ENCODE measurements around the gene RC3H2. TPM values are rescaled to one million over a fixed set of nuclear protein-coding genes. Genes with fewer than 3 reads are reported as not detected.

RC3H2 gene
- total and polyA plus RNA-seq, 4 donors, result 5.9 to 26.4 (median 16.9) TPM

- peaks cover 5 to 19% (median 13%) of the 10 kb centered on the region in 4 donors for H3K4me1 ChIP-seq (ENCODE audit: control insufficient read depth in 4 of 4, insufficient read depth in 4 of 4, low read length in 3 of 4)
- H3K4me3 ChIP-seq (ENCODE audit: low read depth in 1 of 3, low read length in 3 of 3), result peak overlapping the region; percentile 83 to 98 (median 95)
- TF ChIP-seq TAF1 (conservative IDR thresholded peaks at IDR 0.05) (no peak), FOXA1 (IDR thresholded peaks at IDR 0.05) (no peak), REST (IDR thresholded peaks at IDR 0.05) (no peak), MAX (IDR thresholded peaks at IDR 0.05) (no peak), HNF4G (IDR thresholded peaks at IDR 0.05) (no peak)
- H3K9ac ChIP-seq (ENCODE audit: low read depth in 1 of 2, low read length in 2 of 2), result peak overlapping the region; percentile 23 to 73
- H3K9me3 ChIP-seq (ENCODE audit: control insufficient read depth in 4 of 4, low read length in 3 of 4), result no peaks in the 10 kb centered on the region
- peaks cover 0 to 4% (median 0%) of the 10 kb centered on the region in 4 donors for H3K36me3 ChIP-seq (ENCODE audit: control insufficient read depth in 4 of 4, insufficient read depth in 3 of 4, low read depth in 1 of 4, low read length in 3 of 4)
- H3K27me3 ChIP-seq (ENCODE audit: control insufficient read depth in 4 of 4, insufficient read depth in 4 of 4, low read length in 3 of 4), result no peaks in the 10 kb centered on the region
- 3% methylated on average over 8 of the region's 8 CpGs for WGBS
- DNase-seq (ENCODE audit: low spot score), result no peak
- peak overlapping the region; percentile 87 to 94 for H3K27ac ChIP-seq (ENCODE audit: low read depth in 1 of 2, low read length in 2 of 2)
Observed at GRCh38 chr9:122827761-122828093, 77.4 kb downstream of the RC3H2 start.

- DNase-seq (ENCODE audit: low spot score), result no peak
- TF ChIP-seq REST (IDR thresholded peaks at IDR 0.05) (no peak), RAD21 (IDR thresholded peaks at IDR 0.05) (no peak), RXRA (IDR thresholded peaks at IDR 0.05) (no peak)
- Histone ChIP-seq H3K36me3 (ENCODE audit: control insufficient read depth in 4 of 4, insufficient read depth in 3 of 4, low read depth in 1 of 4, low read length in 3 of 4) (peaks cover 2 to 20% (median 12%) of the 10 kb centered on the region in 4 donors), H3K4me3 (ENCODE audit: low read depth in 1 of 3, low read length in 3 of 3) (no peak overlapping the region), H3K27me3 (ENCODE audit: control insufficient read depth in 4 of 4, insufficient read depth in 4 of 4, low read length in 3 of 4) (no peaks in the 10 kb centered on the region), H3K9me3 (ENCODE audit: control insufficient read depth in 4 of 4, low read length in 3 of 4) (no peaks in the 10 kb centered on the region), H3K9ac (ENCODE audit: low read depth in 1 of 2, low read length in 2 of 2) (no peak overlapping the region), H3K27ac (ENCODE audit: low read depth in 1 of 2, low read length in 2 of 2) (no peak overlapping the region), H3K4me1 (ENCODE audit: control insufficient read depth in 4 of 4, insufficient read depth in 4 of 4, low read length in 3 of 4) (peaks cover 5 to 15% (median 12%) of the 10 kb centered on the region in 4 donors)
- 89% methylated on average over 4 of the region's 4 CpGs for WGBS
Observed at GRCh38 chr9:122822938-122823337, 82.2 kb downstream of the RC3H2 start.

- Histone ChIP-seq H3K9me3 (ENCODE audit: control insufficient read depth in 4 of 4, low read length in 3 of 4) (no peaks in the 10 kb centered on the region), H3K4me3 (ENCODE audit: low read depth in 1 of 3, low read length in 3 of 3) (no peak overlapping the region), H3K27ac (ENCODE audit: low read depth in 1 of 2, low read length in 2 of 2) (peak overlapping the region in 1 of 2 donors; percentile 7), H3K36me3 (ENCODE audit: control insufficient read depth in 4 of 4, insufficient read depth in 3 of 4, low read depth in 1 of 4, low read length in 3 of 4) (peaks cover 2 to 20% (median 12%) of the 10 kb centered on the region in 4 donors), H3K27me3 (ENCODE audit: control insufficient read depth in 4 of 4, insufficient read depth in 4 of 4, low read length in 3 of 4) (no peaks in the 10 kb centered on the region), H3K4me1 (ENCODE audit: control insufficient read depth in 4 of 4, insufficient read depth in 4 of 4, low read length in 3 of 4) (peaks cover 2 to 6% (median 5%) of the 10 kb centered on the region in 4 donors), H3K9ac (ENCODE audit: low read depth in 1 of 2, low read length in 2 of 2) (no peak overlapping the region)
- no peak for TF ChIP-seq NR2F2 (IDR thresholded peaks at IDR 0.05)
- WGBS, result 96% methylated on average over 6 of the region's 6 CpGs
- no peak for DNase-seq (ENCODE audit: low spot score)
Observed at GRCh38 chr9:122822056-122822455, 83.1 kb downstream of the RC3H2 start.

Measured in liver (tissue), 9 donors.